ENCODE data around the gene SLC38A11. TPM values are rescaled to one million over a fixed set of nuclear protein-coding genes. Genes with fewer than 3 reads are reported as not detected.

SLC38A11 gene
- total RNA-seq, 1 experiment from 2014 or later, result not detected

DNA sequence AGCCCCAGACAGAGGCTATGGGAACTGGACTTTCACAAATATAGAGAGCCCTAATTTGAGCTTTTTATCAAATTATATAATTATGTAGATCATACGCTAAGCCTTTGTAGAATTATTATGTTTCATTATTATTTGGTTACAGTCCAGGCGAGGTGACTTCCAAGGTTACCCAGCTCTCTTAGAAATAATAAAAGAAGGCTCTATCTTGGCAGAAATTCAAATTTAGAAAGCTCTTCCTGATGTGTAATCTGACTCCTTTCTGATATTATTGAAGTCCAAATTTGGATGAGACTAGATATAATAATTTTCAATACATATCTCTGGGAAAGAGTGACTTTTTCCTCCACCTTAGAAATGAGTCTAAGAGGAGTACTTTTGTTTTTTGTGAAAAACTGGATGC, 4.8 kb upstream of the SLC38A11 start:
- H3K36me3 Mint-ChIP-seq (ENCODE audit: insufficient read depth, unreplicated experiment), result no peaks in the 10 kb centered on the region
- POLR2A ChIA-PET, result no interaction called here
- H3K4me3 Mint-ChIP-seq (ENCODE audit: unreplicated experiment), result no peak overlapping the region
- TF ChIP-seq, protein P1, sequence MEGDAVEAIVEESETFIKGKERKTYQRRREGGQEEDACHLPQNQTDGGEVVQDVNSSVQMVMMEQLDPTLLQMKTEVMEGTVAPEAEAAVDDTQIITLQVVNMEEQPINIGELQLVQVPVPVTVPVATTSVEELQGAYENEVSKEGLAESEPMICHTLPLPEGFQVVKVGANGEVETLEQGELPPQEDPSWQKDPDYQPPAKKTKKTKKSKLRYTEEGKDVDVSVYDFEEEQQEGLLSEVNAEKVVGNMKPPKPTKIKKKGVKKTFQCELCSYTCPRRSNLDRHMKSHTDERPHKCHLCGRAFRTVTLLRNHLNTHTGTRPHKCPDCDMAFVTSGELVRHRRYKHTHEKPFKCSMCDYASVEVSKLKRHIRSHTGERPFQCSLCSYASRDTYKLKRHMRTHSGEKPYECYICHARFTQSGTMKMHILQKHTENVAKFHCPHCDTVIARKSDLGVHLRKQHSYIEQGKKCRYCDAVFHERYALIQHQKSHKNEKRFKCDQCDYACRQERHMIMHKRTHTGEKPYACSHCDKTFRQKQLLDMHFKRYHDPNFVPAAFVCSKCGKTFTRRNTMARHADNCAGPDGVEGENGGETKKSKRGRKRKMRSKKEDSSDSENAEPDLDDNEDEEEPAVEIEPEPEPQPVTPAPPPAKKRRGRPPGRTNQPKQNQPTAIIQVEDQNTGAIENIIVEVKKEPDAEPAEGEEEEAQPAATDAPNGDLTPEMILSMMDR (IDR thresholded peaks at IDR 0.05; ENCODE audit: unreplicated experiment), result no peak
- BruUV-seq (replicated peaks), result no TSS peak
- intact Hi-C loops (cut with micrococcal nuclease), result no loop called here
- no peaks in the 10 kb centered on the region for H3K9me3 Mint-ChIP-seq (ENCODE audit: unreplicated experiment)
- H3K27ac Mint-ChIP-seq (ENCODE audit: low read depth, unreplicated experiment), result no peak overlapping the region
- no peaks in the 10 kb centered on the region for H3K27me3 Mint-ChIP-seq (ENCODE audit: insufficient read depth, unreplicated experiment)
- CTCF ChIA-PET, result interaction anchor here (0.6 kb wide), 1 partner anchor 34 kb away, joined by 3 read pairs; no protein-coding TSS in a partner anchor
- peaks cover 7% of the 10 kb centered on the region for H3K4me1 Mint-ChIP-seq (ENCODE audit: insufficient read depth, unreplicated experiment)
- no peak for DNase-seq (ENCODE audit: unreplicated experiment)

DNA sequence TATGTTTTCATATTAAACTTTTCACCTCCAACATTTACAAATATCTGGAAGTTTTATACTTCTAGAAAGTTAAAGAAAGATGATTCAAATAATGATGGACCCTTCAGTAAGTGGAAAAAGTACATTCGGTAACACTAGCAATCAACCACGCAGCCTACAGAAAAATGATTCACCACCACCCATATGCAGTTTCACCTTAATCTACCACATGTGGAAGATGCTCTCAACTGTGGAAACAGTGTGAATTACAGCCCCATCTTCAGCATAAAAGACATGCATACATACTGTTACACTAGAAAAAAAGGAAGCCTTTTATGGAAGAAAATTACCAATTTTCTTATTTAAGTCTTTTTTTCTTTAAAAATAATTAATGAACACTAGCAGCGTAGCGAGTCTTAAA, 1.1 kb downstream of the SLC38A11 start:
- no peak overlapping the region for H3K4me3 Mint-ChIP-seq (ENCODE audit: unreplicated experiment)
- no peaks in the 10 kb centered on the region for H3K9me3 Mint-ChIP-seq (ENCODE audit: unreplicated experiment)
- H3K36me3 Mint-ChIP-seq (ENCODE audit: insufficient read depth, unreplicated experiment), result no peaks in the 10 kb centered on the region
- CTCF ChIA-PET, result interaction anchor here (0.6 to 0.9 kb wide), 3 partner anchors 19 to 1706 kb away, joined by 3 to 5 read pairs (median 4); no protein-coding TSS in a partner anchor
- H3K27me3 Mint-ChIP-seq (ENCODE audit: insufficient read depth, unreplicated experiment), result peaks cover 14% of the 10 kb centered on the region
- TF ChIP-seq, protein P1 (IDR thresholded peaks at IDR 0.05; ENCODE audit: unreplicated experiment), result no peak
- intact Hi-C loops (cut with micrococcal nuclease), result no loop called here
- no peak for DNase-seq (ENCODE audit: unreplicated experiment)
- peaks cover 7% of the 10 kb centered on the region for H3K4me1 Mint-ChIP-seq (ENCODE audit: insufficient read depth, unreplicated experiment)
- BruUV-seq (replicated peaks), result no TSS peak
- POLR2A ChIA-PET, result interaction anchor here (0.6 to 0.9 kb wide), 2 partner anchors 10 to 17 kb away, joined by 3 read pairs; no protein-coding TSS in a partner anchor
- no peak overlapping the region for H3K27ac Mint-ChIP-seq (ENCODE audit: low read depth, unreplicated experiment)

DNA sequence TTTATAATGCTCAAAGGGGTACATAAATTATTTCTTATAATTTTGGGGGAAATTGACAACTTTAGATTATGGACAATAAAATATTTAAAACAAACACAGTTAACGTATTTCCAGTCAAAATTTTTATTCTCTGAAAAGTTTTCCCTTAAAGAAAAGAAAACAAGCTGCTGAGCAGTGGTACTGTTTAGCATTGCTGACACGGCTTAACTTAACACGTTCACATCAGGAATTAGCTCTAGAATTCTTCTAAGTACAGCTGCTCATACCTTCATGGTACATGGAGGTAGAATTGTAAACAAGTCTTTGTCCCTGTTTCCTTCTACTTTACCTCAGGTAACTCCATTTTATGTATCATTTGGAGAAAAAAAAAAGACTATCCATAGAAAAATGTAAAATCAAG, 2.0 kb downstream of the SLC38A11 start:
- intact Hi-C loops (cut with micrococcal nuclease), result no loop called here
- Mint-ChIP-seq H3K4me1 (ENCODE audit: insufficient read depth, unreplicated experiment) (peaks cover 7% of the 10 kb centered on the region), H3K36me3 (ENCODE audit: insufficient read depth, unreplicated experiment) (no peaks in the 10 kb centered on the region), H3K27ac (ENCODE audit: low read depth, unreplicated experiment) (no peak overlapping the region), H3K4me3 (ENCODE audit: unreplicated experiment) (no peak overlapping the region), H3K9me3 (ENCODE audit: unreplicated experiment) (no peaks in the 10 kb centered on the region), H3K27me3 (ENCODE audit: insufficient read depth, unreplicated experiment) (peaks cover 14% of the 10 kb centered on the region)
- ChIA-PET POLR2A (interaction anchor here (0.7 kb wide), 1 partner anchor 10 kb away, joined by 3 read pairs; no protein-coding TSS in a partner anchor), CTCF (interaction anchor here (0.6 to 1.3 kb wide), 3 partner anchors 20 to 250 kb away, joined by 3 to 7 read pairs (median 3); no protein-coding TSS in a partner anchor)
- BruUV-seq (replicated peaks), result no TSS peak
- no peak for DNase-seq (ENCODE audit: unreplicated experiment)
- TF ChIP-seq, protein P1 (IDR thresholded peaks at IDR 0.05; ENCODE audit: unreplicated experiment), result no peak

DNA sequence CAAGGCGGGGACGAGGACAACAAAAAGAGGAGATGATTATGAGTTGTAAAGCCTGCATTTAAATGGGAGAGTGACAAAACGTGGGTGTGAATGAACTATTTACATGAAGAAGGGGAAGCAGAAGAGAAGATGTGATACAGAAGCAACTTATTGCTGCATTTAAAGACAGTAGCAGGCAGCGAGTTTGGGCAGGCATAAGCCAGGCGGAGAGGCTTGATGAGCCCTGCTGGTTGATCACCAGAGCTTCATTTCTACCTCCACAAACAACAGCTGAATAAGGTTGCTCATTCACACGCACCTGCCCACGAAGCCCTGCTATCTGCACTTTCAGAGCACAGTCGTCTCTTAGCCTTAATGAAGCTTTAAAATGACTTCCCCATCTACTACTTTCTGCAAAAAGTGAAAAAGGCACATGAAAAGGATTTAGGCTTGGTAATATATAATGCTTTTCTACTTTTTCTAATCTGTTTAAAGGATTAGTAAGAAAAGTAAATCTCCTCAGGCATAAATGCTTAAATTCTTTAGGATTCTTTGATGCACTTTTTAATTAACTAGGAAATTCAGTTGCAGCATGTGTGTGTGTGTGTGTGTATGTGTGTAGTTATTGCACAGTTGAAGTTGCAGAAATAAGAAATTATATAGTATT, 3.1 kb downstream of the SLC38A11 start:
- Mint-ChIP-seq H3K27me3 (ENCODE audit: insufficient read depth, unreplicated experiment) (peaks cover 14% of the 10 kb centered on the region), H3K9me3 (ENCODE audit: unreplicated experiment) (no peaks in the 10 kb centered on the region), H3K4me3 (ENCODE audit: unreplicated experiment) (no peak overlapping the region), H3K27ac (ENCODE audit: low read depth, unreplicated experiment) (peak overlapping the region; percentile 16), H3K36me3 (ENCODE audit: insufficient read depth, unreplicated experiment) (no peaks in the 10 kb centered on the region), H3K4me1 (ENCODE audit: insufficient read depth, unreplicated experiment) (peaks cover 7% of the 10 kb centered on the region)
- POLR2A ChIA-PET, result no interaction called here
- intact Hi-C loops (cut with micrococcal nuclease), result no loop called here
- no peak for DNase-seq (ENCODE audit: unreplicated experiment)
- no TSS peak for BruUV-seq (replicated peaks)
- CTCF ChIA-PET, result interaction anchor here (0.5 to 1.3 kb wide), 4 partner anchors 10 to 351 kb away, joined by 3 to 7 read pairs (median 4); no protein-coding TSS in a partner anchor
- TF ChIP-seq, protein P1 (IDR thresholded peaks at IDR 0.05; ENCODE audit: unreplicated experiment), result no peak

Data from MCF 10A (cell line).